Stomach smooth muscle (tissue), 2 donors: Measurements from ENCODE around the gene MAP4K2.
A peak's percentile ranks its signal among the peaks of the same experiment; 100 is the strongest.

Source experiments
- H3K27ac ChIP-seq: one replicate; pipeline ENCODE4 v1.7.0; 2013; ENCODE audit warnings: mild to moderate bottlenecking, low read length, inconsistent platforms
- H3K27me3 ChIP-seq, 2 donors: one replicate each; pipeline ENCODE4 v1.7.0; 2013; ENCODE audit warnings: low read length in 2 of 2; ENCODE audit not compliant: insufficient read depth in 2 of 2, control insufficient read depth in 1 of 2
- H3K36me3 ChIP-seq, 2 donors: one replicate each; pipeline ENCODE4 v1.7.0; 2013; ENCODE audit warnings: low read length in 2 of 2; ENCODE audit not compliant: control insufficient read depth in 2 of 2, insufficient read depth in 2 of 2
- H3K4me1 ChIP-seq: one replicate; pipeline ENCODE4 v1.7.0; 2013; ENCODE audit warnings: low read length; ENCODE audit not compliant: control insufficient read depth, insufficient read depth
- H3K4me3 ChIP-seq, 2 donors: one replicate each; pipeline ENCODE4 v1.7.0; 2013; ENCODE audit warnings: low read length in 2 of 2
- H3K9ac ChIP-seq, 2 donors: one replicate each; pipeline ENCODE4 v1.7.0; 2013; ENCODE audit warnings: low read length in 2 of 2, mild to moderate bottlenecking in 1 of 2
- H3K9me3 ChIP-seq, 2 donors: one replicate each; pipeline ENCODE4 v1.7.0; 2013; ENCODE audit warnings: low read length in 2 of 2; ENCODE audit not compliant: control insufficient read depth in 2 of 2
- donor health status: healthy.
- donor health status: Pancreatic carcinoma.

The MAP4K2 gene

GRCh38 chr11:64750361-64751054 is 52.5 kb downstream of the MAP4K2 start:
- peaks cover 6% of the 10 kb centered on the region for H3K4me1 ChIP-seq
- H3K27ac ChIP-seq, result no peak overlapping the region
- H3K9ac ChIP-seq, result no peak overlapping the region
- H3K9me3 ChIP-seq, result no peaks in the 10 kb centered on the region
- H3K4me3 ChIP-seq, result no peak overlapping the region
- peaks cover 11 to 27% of the 10 kb centered on the region in 2 donors for H3K36me3 ChIP-seq
- H3K27me3 ChIP-seq, result no peaks in the 10 kb centered on the region

GRCh38 chr11:64747961-64748665 is 54.9 kb downstream of the MAP4K2 start:
- Histone ChIP-seq H3K36me3 (peaks cover 11 to 24% of the 10 kb centered on the region in 2 donors), H3K9ac (no peak overlapping the region), H3K9me3 (no peaks in the 10 kb centered on the region), H3K4me3 (no peak overlapping the region), H3K27ac (peak overlapping the region; percentile 60), H3K4me1 (peaks cover 27% of the 10 kb centered on the region), H3K27me3 (no peaks in the 10 kb centered on the region)

DNA sequence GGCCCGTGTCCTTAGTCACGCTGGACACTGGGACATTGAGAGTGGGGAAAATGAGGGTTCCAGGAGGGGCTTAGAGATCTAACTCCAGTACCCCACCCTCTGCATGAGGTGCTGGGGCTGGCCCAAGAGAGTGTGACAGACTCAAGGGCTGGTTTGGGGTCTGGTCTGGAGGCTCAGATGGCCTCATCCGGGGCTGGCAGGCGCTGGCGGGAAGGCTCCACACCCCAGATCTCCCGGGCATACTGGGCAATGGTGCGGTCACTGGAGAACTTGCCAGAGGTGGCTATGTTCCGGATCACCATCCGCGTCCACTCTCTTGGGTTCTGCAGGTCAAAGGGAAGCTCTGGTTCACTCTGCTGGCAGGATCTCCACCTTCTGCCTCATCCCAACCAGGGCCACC is 56.5 kb downstream of the MAP4K2 start:
- Histone ChIP-seq H3K9ac (peak overlapping the region; percentile 50 to 66), H3K27me3 (no peaks in the 10 kb centered on the region), H3K36me3 (peaks cover 5 to 10% of the 10 kb centered on the region in 2 donors), H3K4me3 (peak overlapping the region in 1 of 2 donors; percentile 35), H3K27ac (peak overlapping the region; percentile 99), H3K9me3 (no peaks in the 10 kb centered on the region), H3K4me1 (peaks cover 42% of the 10 kb centered on the region)

- Histone ChIP-seq H3K9ac (peak overlapping the region; percentile 91 to 93), H3K9me3 (no peaks in the 10 kb centered on the region), H3K4me1 (peaks cover 44% of the 10 kb centered on the region), H3K36me3 (peaks cover 4 to 5% of the 10 kb centered on the region in 2 donors), H3K27ac (peak overlapping the region; percentile 99), H3K4me3 (peak overlapping the region; percentile 67 to 84), H3K27me3 (no peaks in the 10 kb centered on the region)
Observed at GRCh38 chr11:64745521-64746328, 57.3 kb downstream of the MAP4K2 start.

DNA sequence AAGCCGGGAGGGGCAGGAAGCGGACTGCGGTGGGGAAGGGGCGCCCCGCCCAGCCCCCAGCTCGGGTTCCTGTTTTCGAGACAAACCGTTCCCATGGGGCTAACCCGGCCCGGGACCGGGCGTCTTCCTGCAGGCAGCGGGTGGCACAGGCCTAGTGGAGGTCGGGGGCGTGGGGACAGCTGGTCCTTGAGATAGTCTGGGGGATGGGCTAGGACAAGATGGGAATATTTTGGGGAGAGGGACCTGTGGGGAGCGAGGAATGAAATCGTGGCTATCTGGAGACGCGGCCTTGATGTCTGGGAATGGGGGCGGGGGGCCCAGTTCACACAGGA is 57.9 kb downstream of the MAP4K2 start:
- H3K9ac ChIP-seq, result peak overlapping the region; percentile 91 to 93
- H3K27me3 ChIP-seq, result no peaks in the 10 kb centered on the region
- peaks cover under 1% of the 10 kb centered on the region in 2 donors for H3K36me3 ChIP-seq
- peak overlapping the region; percentile 99 for H3K27ac ChIP-seq
- H3K4me1 ChIP-seq, result peaks cover 44% of the 10 kb centered on the region
- peak overlapping the region; percentile 67 to 84 for H3K4me3 ChIP-seq
- H3K9me3 ChIP-seq, result no peaks in the 10 kb centered on the region

- Histone ChIP-seq H3K4me3 (peak overlapping the region; percentile 67 to 84), H3K9me3 (no peaks in the 10 kb centered on the region), H3K27me3 (no peaks in the 10 kb centered on the region), H3K9ac (peak overlapping the region; percentile 91 to 93), H3K27ac (peak overlapping the region; percentile 99), H3K36me3 (no peaks in the 10 kb centered on the region), H3K4me1 (peaks cover 44% of the 10 kb centered on the region)
Observed at GRCh38 chr11:64744544-64745188, 58.3 kb downstream of the MAP4K2 start.

DNA sequence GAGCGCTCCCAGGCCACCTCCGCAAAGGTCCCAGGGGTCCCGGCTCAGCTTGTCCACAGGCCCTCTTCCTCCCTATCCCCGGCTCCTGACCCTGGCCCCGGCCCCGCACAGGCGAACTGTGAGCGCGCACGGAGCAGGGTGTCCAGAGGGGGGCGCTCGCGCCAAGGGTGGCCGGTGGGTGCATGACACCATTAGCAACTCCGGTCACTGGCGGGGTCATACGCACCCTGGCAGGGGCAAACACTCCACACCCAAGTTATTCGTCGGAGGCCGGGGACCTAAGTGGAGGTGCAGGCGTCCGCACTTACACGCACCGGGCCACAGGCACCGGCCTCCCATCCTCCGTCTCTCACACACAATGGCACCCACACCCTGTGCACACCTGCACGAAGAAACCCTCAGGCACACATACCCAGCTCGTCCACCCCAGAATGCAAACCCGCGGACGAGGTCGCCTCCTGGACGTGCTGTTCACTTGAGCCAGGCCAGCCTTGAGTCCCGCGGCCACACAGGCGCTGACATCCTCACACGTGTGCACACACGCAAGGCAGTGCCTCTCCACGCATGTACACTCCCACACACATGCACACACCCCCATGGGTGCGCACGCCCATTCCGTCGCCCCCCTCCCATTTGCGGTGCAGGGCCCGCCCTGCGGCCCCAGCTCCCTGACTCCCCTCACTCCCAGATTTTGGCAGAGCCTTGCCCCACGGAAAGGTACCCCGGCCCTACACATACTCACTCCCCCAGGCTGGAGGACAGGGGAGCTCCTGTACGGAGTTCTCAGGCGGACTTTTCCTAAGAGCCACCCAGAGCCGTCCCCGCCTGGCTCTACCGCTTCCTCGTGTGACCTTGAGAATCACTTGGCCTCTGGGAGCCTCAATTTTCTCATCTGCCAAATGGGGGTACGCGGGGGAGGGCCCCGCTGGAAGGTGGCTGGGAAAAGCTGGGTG is 59.1 kb downstream of the MAP4K2 start, which contains the start of gene RASGRP2:
Gene RASGRP2, minus strand, starts transcription at position 552 of the 953 bp plus-strand sequence. CDS start 1,276 bp downstream, outside the sequence.
- Histone ChIP-seq H3K36me3 (no peaks in the 10 kb centered on the region), H3K4me1 (peaks cover 44% of the 10 kb centered on the region), H3K4me3 (peak within 1 kb of the TSS; percentile 67 to 84), H3K27me3 (no peaks in the 10 kb centered on the region), H3K9me3 (no peaks in the 10 kb centered on the region), H3K27ac (peak within 1 kb of the TSS; percentile 99), H3K9ac (peak within 1 kb of the TSS; percentile 91 to 93)

- Histone ChIP-seq H3K27me3 (no peaks in the 10 kb centered on the region), H3K36me3 (no peaks in the 10 kb centered on the region), H3K4me1 (peaks cover 44% of the 10 kb centered on the region)
Observed at GRCh38 chr11:64742889-64743590, 60.0 kb downstream of the MAP4K2 start.

More at GRCh38 chr11:64742889-64743590, 60.0 kb downstream of the MAP4K2 start:
- peak overlapping the region; percentile 52 to 84 for H3K4me3 ChIP-seq
- peak overlapping the region; percentile 77 for H3K27ac ChIP-seq
- no peaks in the 10 kb centered on the region for H3K9me3 ChIP-seq
- H3K9ac ChIP-seq, result peak overlapping the region; percentile 52 to 60
